Glutamatergic neuron (in vitro differentiated cells): ENCODE results near the gene NUMB. TPM values are rescaled to one million over a fixed set of nuclear protein-coding genes. Genes with fewer than 3 reads are reported as not detected.

Experiments used
- DNase-seq: peaks from one replicate; pipeline ENCODE4 v3.0.0; 2022
- H3K27ac Mint-ChIP-seq: one replicate; pipeline ENCODE4 v1.8.0; 2020; ENCODE audit warnings: mild to moderate bottlenecking, mixed read lengths, inconsistent platforms; ENCODE audit not compliant: unreplicated experiment
- H3K27me3 Mint-ChIP-seq: one replicate; pipeline ENCODE4 v1.8.0; 2020; ENCODE audit warnings: mild to moderate bottlenecking, moderate library complexity, mixed read lengths, inconsistent platforms; ENCODE audit not compliant: unreplicated experiment
- H3K36me3 Mint-ChIP-seq: one replicate; pipeline ENCODE4 v1.8.0; 2020; ENCODE audit warnings: mild to moderate bottlenecking, mixed read lengths, inconsistent platforms; ENCODE audit not compliant: unreplicated experiment
- H3K4me1 Mint-ChIP-seq: one replicate; pipeline ENCODE4 v1.8.0; 2020; ENCODE audit warnings: mild to moderate bottlenecking, low read depth, mixed read lengths, inconsistent platforms; ENCODE audit not compliant: unreplicated experiment
- H3K4me3 Mint-ChIP-seq: one replicate; pipeline ENCODE4 v1.8.0; 2020; ENCODE audit warnings: mild to moderate bottlenecking, mixed read lengths, inconsistent platforms; ENCODE audit not compliant: unreplicated experiment
- H3K9me3 Mint-ChIP-seq: one replicate; pipeline ENCODE4 v1.8.0; 2020; ENCODE audit warnings: mild to moderate bottlenecking, moderate library complexity, mixed read lengths, inconsistent platforms; ENCODE audit not compliant: unreplicated experiment
- CTCF ChIP-seq: fragments of 200-600 bp; sonication (generic); IDR thresholded peaks from one replicate; pipeline ENCODE4 v1.5.0; 2021; ENCODE audit not compliant: partially characterized antibody, unreplicated experiment
- total RNA-seq: library from RNA; stranded (reverse); fragmentation: NEBNext Ultra II Directional; extraction: Animal tissue kit (Norgen Biotek cat#: 25700); gene quantifications from one replicate; pipeline ENCODE4 v1.2.1, GENCODE V29; 2021; ENCODE audit not compliant: unreplicated experiment

NUMB gene
- total RNA-seq, 1 donor from 2014 or later = 48.0 TPM

GRCh38 chr14:73471582-73472184 is 13.3 kb upstream of the NUMB start:
- no peak for DNase-seq
- no peaks in the 10 kb centered on the region for H3K4me1 Mint-ChIP-seq
- no peak overlapping the region for H3K4me3 Mint-ChIP-seq
- no peaks in the 10 kb centered on the region for H3K36me3 Mint-ChIP-seq
- H3K27me3 Mint-ChIP-seq = no peaks in the 10 kb centered on the region
- H3K9me3 Mint-ChIP-seq = no peaks in the 10 kb centered on the region
- TF ChIP-seq CTCF = no peak
- H3K27ac Mint-ChIP-seq = no peak overlapping the region

- Mint-ChIP-seq H3K4me1 (no peaks in the 10 kb centered on the region), H3K36me3 (no peaks in the 10 kb centered on the region), H3K27ac (no peak overlapping the region), H3K27me3 (no peaks in the 10 kb centered on the region), H3K4me3 (no peak overlapping the region), H3K9me3 (no peaks in the 10 kb centered on the region)
- no peak for TF ChIP-seq CTCF
- DNase-seq = no peak
Measured at GRCh38 chr14:73468828-73469375, 10.6 kb upstream of the NUMB start.

GRCh38 chr14:73467800-73468199 is 9.5 kb upstream of the NUMB start:
- TF ChIP-seq CTCF = no peak
- H3K4me1 Mint-ChIP-seq = no peaks in the 10 kb centered on the region
- H3K36me3 Mint-ChIP-seq = no peaks in the 10 kb centered on the region
- DNase-seq = no peak
- no peak overlapping the region for H3K4me3 Mint-ChIP-seq
- H3K27ac Mint-ChIP-seq = no peak overlapping the region
- no peaks in the 10 kb centered on the region for H3K27me3 Mint-ChIP-seq
- no peaks in the 10 kb centered on the region for H3K9me3 Mint-ChIP-seq

- H3K27ac Mint-ChIP-seq = no peak overlapping the region
- TF ChIP-seq CTCF = no peak
- H3K4me1 Mint-ChIP-seq = no peaks in the 10 kb centered on the region
- no peaks in the 10 kb centered on the region for H3K36me3 Mint-ChIP-seq
- no peaks in the 10 kb centered on the region for H3K27me3 Mint-ChIP-seq
- DNase-seq = no peak
- H3K4me3 Mint-ChIP-seq = no peak overlapping the region
- no peaks in the 10 kb centered on the region for H3K9me3 Mint-ChIP-seq
Measured at GRCh38 chr14:73467377-73467776, 9.0 kb upstream of the NUMB start.

- Mint-ChIP-seq H3K4me1 (no peaks in the 10 kb centered on the region), H3K36me3 (no peaks in the 10 kb centered on the region), H3K27me3 (no peaks in the 10 kb centered on the region), H3K27ac (no peak overlapping the region), H3K4me3 (no peak overlapping the region), H3K9me3 (no peaks in the 10 kb centered on the region)
- no peak for DNase-seq
- TF ChIP-seq CTCF = no peak
Measured at GRCh38 chr14:73466861-73467260, 8.5 kb upstream of the NUMB start.
